Mammary microvascular endothelial cell (primary cell): ENCODE results near the gene IVL. TPM values are rescaled to one million over a fixed set of nuclear protein-coding genes. Genes with fewer than 3 reads are reported as not detected.

Experiments
- total RNA-seq: library from RNA; depleted of rRNA; stranded (reverse); fragments of >200 nt; gene quantifications from 2 replicates; pipeline ENCODE4 v1.2.3, GENCODE V29; 2015

Gene IVL, protein sequence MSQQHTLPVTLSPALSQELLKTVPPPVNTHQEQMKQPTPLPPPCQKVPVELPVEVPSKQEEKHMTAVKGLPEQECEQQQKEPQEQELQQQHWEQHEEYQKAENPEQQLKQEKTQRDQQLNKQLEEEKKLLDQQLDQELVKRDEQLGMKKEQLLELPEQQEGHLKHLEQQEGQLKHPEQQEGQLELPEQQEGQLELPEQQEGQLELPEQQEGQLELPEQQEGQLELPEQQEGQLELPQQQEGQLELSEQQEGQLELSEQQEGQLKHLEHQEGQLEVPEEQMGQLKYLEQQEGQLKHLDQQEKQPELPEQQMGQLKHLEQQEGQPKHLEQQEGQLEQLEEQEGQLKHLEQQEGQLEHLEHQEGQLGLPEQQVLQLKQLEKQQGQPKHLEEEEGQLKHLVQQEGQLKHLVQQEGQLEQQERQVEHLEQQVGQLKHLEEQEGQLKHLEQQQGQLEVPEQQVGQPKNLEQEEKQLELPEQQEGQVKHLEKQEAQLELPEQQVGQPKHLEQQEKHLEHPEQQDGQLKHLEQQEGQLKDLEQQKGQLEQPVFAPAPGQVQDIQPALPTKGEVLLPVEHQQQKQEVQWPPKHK
- not detected in 2 replicates for total RNA-seq

DNA sequence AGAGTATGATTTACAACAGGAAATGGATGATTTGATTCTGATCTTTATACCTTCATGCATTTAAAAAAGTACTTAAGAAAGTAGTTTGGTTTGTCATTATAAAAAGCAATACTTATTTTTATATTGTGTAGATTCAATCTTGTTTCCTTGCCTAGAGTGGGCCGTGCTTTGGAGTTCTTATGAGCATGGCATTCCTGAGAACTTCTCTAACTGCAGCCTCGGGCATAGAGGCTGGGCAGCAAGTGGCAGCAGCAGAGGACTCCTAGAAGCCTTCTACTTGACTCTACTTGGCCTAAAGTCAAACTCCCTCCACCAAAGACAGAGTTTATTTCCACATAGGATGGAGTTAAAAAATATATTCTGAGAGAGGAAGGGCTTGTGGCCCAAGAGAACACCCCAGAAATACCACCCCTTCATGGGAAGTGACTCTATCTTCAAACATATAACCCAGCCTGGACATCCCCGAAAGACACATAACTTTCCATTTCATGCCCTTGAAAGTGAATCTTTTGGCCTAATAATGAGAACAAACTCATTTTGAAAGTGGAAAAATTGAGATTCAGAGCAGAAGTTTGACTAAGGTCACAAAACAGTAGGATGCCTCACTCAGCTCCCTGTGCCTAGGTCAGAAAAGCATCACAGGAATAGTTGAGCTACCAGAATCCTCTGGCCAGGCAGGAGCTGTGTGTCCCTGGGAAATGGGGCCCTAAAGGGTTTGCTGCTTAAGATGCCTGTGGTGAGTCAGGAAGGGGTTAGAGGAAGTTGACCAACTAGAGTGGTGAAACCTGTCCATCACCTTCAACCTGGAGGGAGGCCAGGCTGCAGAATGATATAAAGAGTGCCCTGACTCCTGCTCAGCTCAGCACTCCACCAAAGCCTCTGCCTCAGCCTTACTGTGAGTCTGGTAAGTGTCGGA lies at the start of gene IVL:
Gene IVL (plus strand): TSS at position 861 of the 916 bp plus-strand sequence. CDS start 1,252 bp downstream, outside the sequence.

DNA sequence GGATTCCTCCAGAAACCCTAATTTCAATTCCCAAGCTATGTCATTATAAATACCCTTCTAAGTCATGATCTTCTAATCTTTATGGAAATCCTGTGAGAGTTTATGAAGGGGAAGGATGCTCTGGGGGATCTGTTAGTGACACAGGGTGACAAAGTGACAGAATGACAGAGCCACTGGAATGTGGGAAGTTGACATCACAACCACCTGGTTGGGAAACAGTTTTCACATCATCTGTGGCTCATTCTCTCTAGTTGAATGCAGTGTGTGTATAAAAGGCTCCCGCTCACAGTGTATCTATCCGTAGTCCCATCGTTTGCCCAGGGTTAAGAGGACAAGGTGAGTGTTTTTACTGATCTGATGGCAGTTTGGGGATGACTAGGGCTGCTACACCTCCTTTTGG lies 48.6 kb upstream of the IVL start, which contains the start of gene LCE7A:
Gene LCE7A (plus strand): TSS at position 301 of the 400 bp plus-strand sequence. CDS start 702 bp downstream, outside the sequence.

DNA sequence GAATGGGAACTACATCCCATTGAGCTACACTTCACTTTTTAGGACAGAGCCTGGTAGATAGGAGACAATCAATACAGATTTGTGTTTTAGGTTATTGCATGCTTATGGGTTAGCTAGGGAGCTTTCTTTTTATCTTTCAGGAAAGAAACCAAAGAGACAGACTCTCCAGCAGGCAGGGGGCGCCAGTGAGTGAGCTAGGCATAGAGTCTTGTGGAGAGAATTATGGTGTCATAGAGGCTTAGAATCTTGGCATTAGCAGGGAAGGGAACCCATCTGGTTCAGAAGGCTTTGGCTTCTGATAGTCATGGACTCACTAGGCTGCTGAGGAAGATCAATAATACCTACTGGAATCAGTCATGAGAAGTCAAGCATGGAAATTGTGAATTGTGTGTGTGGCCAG lies 30.3 kb upstream of the IVL start, which contains the start of gene SMCP:
Gene SMCP (plus strand): TSS at position 281 of the 400 bp plus-strand sequence. CDS start 6,101 bp downstream, outside the sequence.

DNA sequence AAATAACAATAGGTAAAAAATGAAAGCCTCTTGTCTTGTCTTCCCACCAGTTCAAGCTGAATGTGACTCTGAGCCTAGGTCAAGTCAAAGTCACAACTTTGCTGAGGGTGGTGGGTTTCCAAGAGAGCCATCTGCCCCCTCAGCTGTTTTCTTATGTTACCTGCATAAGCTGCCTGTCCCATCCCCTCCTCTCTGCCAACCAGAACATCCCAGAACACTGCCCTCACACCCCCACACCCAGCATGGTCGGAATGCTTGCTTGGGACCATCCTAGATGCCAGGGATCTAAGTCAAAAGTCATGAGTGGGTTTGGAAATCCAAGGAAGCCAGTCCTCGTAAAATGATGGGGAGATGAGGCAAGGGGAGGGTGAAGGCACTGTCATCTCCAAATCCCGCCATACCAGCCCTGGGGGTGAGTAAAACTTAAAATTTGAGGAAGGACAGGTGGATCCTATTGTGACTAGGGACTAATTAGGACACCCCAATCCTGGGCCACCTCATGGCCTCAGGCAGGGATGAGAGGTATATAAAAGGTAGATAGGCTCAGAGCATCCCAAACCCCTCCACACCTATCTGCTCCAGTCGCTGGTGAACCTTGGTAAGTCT lies 38.4 kb downstream of the IVL start, which contains the start of gene SPRR5:
Gene SPRR5 (plus strand): TSS at position 556 of the 606 bp plus-strand sequence. CDS start 1,349 bp downstream, outside the sequence.

Other genes with a start within 250 kb of the IVL start
- not detected in 2 replicates for gene LCE2D, start 245.2 kb upstream of the IVL start, total RNA-seq
- gene LCE2C, start 233.3 kb upstream of the IVL start, total RNA-seq, result not detected in 2 replicates
- not detected in 2 replicates for gene LCE2B, start 222.4 kb upstream of the IVL start, total RNA-seq
- gene LCE2A, start 210.2 kb upstream of the IVL start, total RNA-seq, result not detected in 2 replicates
- not detected in 2 replicates for gene LCE4A, start 200.4 kb upstream of the IVL start, total RNA-seq
- gene KPRP, start 150.5 kb upstream of the IVL start, total RNA-seq, result not detected in 2 replicates
- gene LCE1F, start 133.4 kb upstream of the IVL start, total RNA-seq, result not detected in 2 replicates
- not detected in 2 replicates for gene LCE1E, start 122.3 kb upstream of the IVL start, total RNA-seq
- gene LCE1D, start 111.8 kb upstream of the IVL start, total RNA-seq, result not detected in 2 replicates
- not detected in 2 replicates for gene LCE1C, start 101.9 kb upstream of the IVL start, total RNA-seq
- gene LCE1B, start 96.6 kb upstream of the IVL start, total RNA-seq, result not detected in 2 replicates
- not detected in 2 replicates for gene LCE1A, start 81.1 kb upstream of the IVL start, total RNA-seq
- not detected in 2 replicates for gene LCE6A, start 65.7 kb upstream of the IVL start, total RNA-seq
- gene LCE7A, start 48.5 kb upstream of the IVL start, total RNA-seq, result not detected in 2 replicates
- gene SMCP, start 30.2 kb upstream of the IVL start, total RNA-seq, result not detected in 2 replicates
- gene SPRR5, start 38.7 kb downstream of the IVL start, total RNA-seq, result not detected in 2 replicates
- not detected in 2 replicates for gene SPRR4, start 62.1 kb downstream of the IVL start, total RNA-seq
- gene SPRR1A, start 75.5 kb downstream of the IVL start, total RNA-seq, result not detected in 2 replicates
- gene SPRR3, start 93.2 kb downstream of the IVL start, total RNA-seq, result not detected in 2 replicates
- gene SPRR1B, start 122.7 kb downstream of the IVL start, total RNA-seq, result not detected in 2 replicates
- not detected in 2 replicates for gene SPRR2D, start 132.6 kb downstream of the IVL start, total RNA-seq
- gene SPRR2A, start 149.0 kb downstream of the IVL start, total RNA-seq, result not detected in 2 replicates
- gene SPRR2B, start 163.1 kb downstream of the IVL start, total RNA-seq, result not detected in 2 replicates
- not detected in 2 replicates for gene SPRR2E, start 186.0 kb downstream of the IVL start, total RNA-seq
- gene SPRR2F, start 205.0 kb downstream of the IVL start, total RNA-seq, result not detected in 2 replicates
- gene SPRR2G, start 242.3 kb downstream of the IVL start, total RNA-seq, result not detected in 2 replicates